Measurements from ENCODE around the gene MCF2L.

Gene MCF2L

GRCh38 chr13:112963641-112964040, 5.4 kb upstream of the MCF2L start:
- DNase-seq = no peak

GRCh38 chr13:112964971-112965492, 4.0 kb upstream of the MCF2L start:
- DNase-seq = no peak

GRCh38 chr13:112965573-112966115, 3.4 kb upstream of the MCF2L start:
- DNase-seq = no peak

GRCh38 chr13:112966776-112967175, 2.2 kb upstream of the MCF2L start:
- DNase-seq = no peak

GRCh38 chr13:112967686-112968379, 1.2 kb upstream of the MCF2L start:
- no peak for DNase-seq

GRCh38 chr13:112968380-112968909, 569 bp upstream of the MCF2L start:
- DNase-seq = peak; percentile 89

- no peak for DNase-seq
These were observed 801 bp downstream of the MCF2L start for GRCh38 chr13:112969692-112970338.

- DNase-seq = peak; percentile 20
These were observed 1.7 kb downstream of the MCF2L start for GRCh38 chr13:112970552-112971287.

GRCh38 chr13:112971288-112971643, 2.3 kb downstream of the MCF2L start:
- no peak for DNase-seq

GRCh38 chr13:112972258-112972657, 3.2 kb downstream of the MCF2L start:
- DNase-seq = no peak

- peak; percentile 75 for DNase-seq
These were observed 4.0 kb downstream of the MCF2L start for GRCh38 chr13:112972867-112973576.

- DNase-seq = no peak
These were observed 4.5 kb downstream of the MCF2L start for GRCh38 chr13:112973577-112973951.

GRCh38 chr13:112974125-112974524, 5.1 kb downstream of the MCF2L start:
- DNase-seq = no peak

GRCh38 chr13:112974671-112975070, 5.7 kb downstream of the MCF2L start:
- DNase-seq = no peak

- no peak for DNase-seq
These were observed 6.5 kb downstream of the MCF2L start for GRCh38 chr13:112975401-112975939.

GRCh38 chr13:112976526-112976925, 7.5 kb downstream of the MCF2L start:
- no peak for DNase-seq

- no peak for DNase-seq
These were observed 8.1 kb downstream of the MCF2L start for GRCh38 chr13:112977091-112977490.

GRCh38 chr13:112977525-112977924, 8.5 kb downstream of the MCF2L start:
- no peak for DNase-seq

GRCh38 chr13:112978561-112979405, 9.8 kb downstream of the MCF2L start:
- no peak for DNase-seq

- no peak for DNase-seq
These were observed 10.4 kb downstream of the MCF2L start for GRCh38 chr13:112979406-112979902.

- DNase-seq = no peak
These were observed 11.4 kb downstream of the MCF2L start for GRCh38 chr13:112980434-112980833.

All from NCI-H1105 treated with DMSO at 0.1 percent for 48 hours (cell line).